Testis (tissue), 3 donors: ENCODE data around the gene DOCK6. TPM values are rescaled to one million over a fixed set of nuclear protein-coding genes. Genes with fewer than 3 reads are reported as not detected.

Experiments used
- DNase-seq: peaks from one replicate; pipeline ENCODE4 v3.0.0-alpha.2; 2019
- H3K27ac ChIP-seq, 2 donors: fragments of 200-600 bp; sonication (generic); one replicate each; pipeline ENCODE4 v1.5.1; 2019
- H3K27me3 ChIP-seq: fragments of 200-600 bp; sonication (generic); one replicate; pipeline ENCODE4 v1.5.1; 2019
- H3K36me3 ChIP-seq: fragments of 200-600 bp; sonication (generic); one replicate; pipeline ENCODE4 v1.5.1; 2017; ENCODE audit warnings: low read depth; ENCODE audit errors: missing control alignments
- H3K4me1 ChIP-seq: fragments of 200-600 bp; sonication (generic); one replicate; pipeline ENCODE4 v1.5.1; 2019
- H3K4me3 ChIP-seq, 2 donors: fragments of 200-600 bp; sonication (generic); one replicate each; pipeline ENCODE4 v1.5.1; 2017 to 2019
- H3K9me3 ChIP-seq: fragments of 200-600 bp; sonication (generic); one replicate; pipeline ENCODE4 v1.5.1; 2017
- CTCF ChIP-seq, 3 experiments: fragments of 450-650 bp in 2 of 3; fragments of 200-600 bp in 1 of 3; sonication (generic) in 1 of 3; IDR thresholded peaks; one replicate each; pipeline ENCODE4 v1.5.1; 2016 to 2019; ENCODE audit warnings: antibody characterized with exemption in 3 of 3, mild to moderate bottlenecking in 2 of 3, moderate library complexity in 1 of 3
- POLR2A ChIP-seq: fragments of 450-650 bp; IDR thresholded peaks from one replicate; pipeline ENCODE4 v1.6.1; 2017; ENCODE audit warnings: antibody characterized with exemption, mild to moderate bottlenecking, moderate library complexity
- WGBS, 2 donors: methylation state at CpG; one replicate each; pipeline ENCODE4 v1.1.5; 2018; 5-methylcytosine and 5-hydroxymethylcytosine counted together
- intact Hi-C: fragments of 100-400 bp; cut with DNase I; formaldehyde crosslinking; loops from one replicate; pipeline ENCODE4 v1.15.1; 2023; ENCODE audit warnings: low total_unique reads
- polyA plus RNA-seq: library from polyadenylated mRNA; stranded (reverse); fragments of 350-450 nt; fragmentation: Illumina TruSeq; extraction: RNeasy Lipid Tissue Mini Kit (QIAGEN cat#74804); gene quantifications from one replicate; pipeline ENCODE4 v1.2.3, GENCODE V29; 2014; ENCODE audit warnings: low read depth, low replicate concordance; ENCODE audit not compliant: insufficient read depth
- total RNA-seq, 2 donors: library from RNA; depleted of rRNA; stranded (reverse); fragments of >200 nt; gene quantifications; one replicate each; pipeline ENCODE4 v1.2.3, GENCODE V29; 2016

Gene DOCK6
- total and polyA plus RNA-seq, 3 donors from 2014 or later: 18.4 to 45.0 (median 32.5) TPM

GRCh38 chr19:11279505-11280236, 17.3 kb upstream of the DOCK6 start:
- H3K9me3 ChIP-seq: no peaks in the 10 kb centered on the region
- WGBS, 2 donors: 86 to 89% methylated on average over 5 of the region's 5 CpGs
- H3K36me3 ChIP-seq: no peaks in the 10 kb centered on the region
- no peak for DNase-seq
- H3K27ac ChIP-seq: no peak overlapping the region
- H3K4me3 ChIP-seq: no peak overlapping the region
- H3K4me1 ChIP-seq: peaks cover 22% of the 10 kb centered on the region
- TF ChIP-seq CTCF (IDR thresholded peaks at IDR 0.05) (no peak), POLR2A (no peak)
- H3K27me3 ChIP-seq: no peaks in the 10 kb centered on the region
- intact Hi-C loops: loop anchor here (10.0 kb wide), 1 partner anchor 145 kb away; no protein-coding TSS in a partner anchor

GRCh38 chr19:11278670-11279069, 16.3 kb upstream of the DOCK6 start:
- Histone ChIP-seq H3K9me3 (no peaks in the 10 kb centered on the region), H3K27ac (peak overlapping the region in 1 of 2 donors; percentile 62), H3K4me3 (no peak overlapping the region), H3K27me3 (no peaks in the 10 kb centered on the region), H3K4me1 (peaks cover 19% of the 10 kb centered on the region), H3K36me3 (no peaks in the 10 kb centered on the region)
- DNase-seq: peak; percentile 68
- intact Hi-C loops: no loop called here
- 20 to 28% methylated on average over 6 of the region's 6 CpGs for WGBS, 2 donors
- TF ChIP-seq POLR2A: no peak
- TF ChIP-seq CTCF (IDR thresholded peaks at IDR 0.05): no peak

- Histone ChIP-seq H3K4me3 (no peak overlapping the region), H3K9me3 (no peaks in the 10 kb centered on the region), H3K27me3 (no peaks in the 10 kb centered on the region), H3K36me3 (no peaks in the 10 kb centered on the region), H3K27ac (no peak overlapping the region), H3K4me1 (peaks cover 19% of the 10 kb centered on the region)
- DNase-seq: no peak
- TF ChIP-seq CTCF (IDR thresholded peaks at IDR 0.05): no peak
- no peak for TF ChIP-seq POLR2A
- intact Hi-C loops: no loop called here
- 69% methylated on average over 4 of the region's 4 CpGs for WGBS, 2 donors
These were observed 12.3 kb upstream of the DOCK6 start for GRCh38 chr19:11274533-11275086.

GRCh38 chr19:11273989-11274388, 11.7 kb upstream of the DOCK6 start:
- TF ChIP-seq POLR2A (no peak), CTCF (IDR thresholded peaks at IDR 0.05) (no peak)
- Histone ChIP-seq H3K27me3 (no peaks in the 10 kb centered on the region), H3K4me1 (peaks cover 19% of the 10 kb centered on the region), H3K36me3 (no peaks in the 10 kb centered on the region), H3K4me3 (no peak overlapping the region), H3K27ac (no peak overlapping the region), H3K9me3 (no peaks in the 10 kb centered on the region)
- no peak for DNase-seq
- intact Hi-C loops: no loop called here
- WGBS, 2 donors: 77 to 86% methylated on average over 5 of the region's 5 CpGs

- WGBS, 2 donors: 95 to 98% methylated on average over 2 of the region's 2 CpGs
These were observed 11.0 kb upstream of the DOCK6 start for GRCh38 chr19:11273296-11273695.

More at GRCh38 chr19:11273296-11273695, 11.0 kb upstream of the DOCK6 start:
- Histone ChIP-seq H3K36me3 (no peaks in the 10 kb centered on the region), H3K4me3 (no peak overlapping the region), H3K27ac (no peak overlapping the region), H3K4me1 (peaks cover 16% of the 10 kb centered on the region), H3K27me3 (no peaks in the 10 kb centered on the region), H3K9me3 (no peaks in the 10 kb centered on the region)
- TF ChIP-seq CTCF (IDR thresholded peaks at IDR 0.05): no peak
- no peak for TF ChIP-seq POLR2A
- no peak for DNase-seq
- intact Hi-C loops: no loop called here
